Prostate gland (tissue), 2 donors: ENCODE results near the gene FPR3. TPM values are rescaled to one million over a fixed set of nuclear protein-coding genes. Genes with fewer than 3 reads are reported as not detected.
A peak's percentile ranks its signal among the peaks of the same experiment; 100 is the strongest.

Experiments
- DNase-seq: peaks from one replicate; pipeline ENCODE4 v3.0.0-alpha.2; 2019; ENCODE audit warnings: low spot score
- H3K27ac ChIP-seq, 2 donors: fragments of 200-600 bp; sonication (generic); 2 replicates each; pipeline ENCODE4 v1.5.1; 2017 to 2019
- H3K27me3 ChIP-seq: fragments of 200-600 bp; sonication (generic); replicated peaks from 2 replicates; pipeline ENCODE4 v1.5.1; 2019; ENCODE audit not compliant: insufficient read depth
- H3K36me3 ChIP-seq, 2 donors: fragments of 200-600 bp; sonication (generic); 1 replicate in 1 of 2; 2 replicates in 1 of 2; pipeline versions ENCODE4 v1.5.1 to v1.8.1; 2017 to 2019
- H3K4me1 ChIP-seq: fragments of 200-600 bp; sonication (generic); replicated peaks from 2 replicates; pipeline ENCODE4 v1.5.1; 2019
- H3K4me3 ChIP-seq, 2 donors: fragments of 200-600 bp; sonication (generic); 2 replicates each; pipeline ENCODE4 v1.5.1; 2017 to 2019
- H3K9me3 ChIP-seq: fragments of 200-600 bp; sonication (generic); 2 replicates; pipeline ENCODE4 v1.5.1; 2017
- CTCF ChIP-seq, 4 experiments: fragments of 200-600 bp in 2 of 4; fragments of 450-650 bp in 2 of 4; sonication (generic) in 2 of 4; IDR thresholded peaks; 1 replicate in 3 of 4; 2 replicates in 1 of 4; pipeline ENCODE4 v1.5.1; 2016 to 2019; ENCODE audit warnings: antibody characterized with exemption in 4 of 4, mild to moderate bottlenecking in 2 of 4, moderate library complexity in 2 of 4
- POLR2A ChIP-seq: fragments of 450-650 bp; IDR thresholded peaks from one replicate; pipeline ENCODE4 v1.6.1; 2016; ENCODE audit warnings: antibody characterized with exemption, mild to moderate bottlenecking
- POLR2AphosphoS5 ChIP-seq: sonication (generic); formaldehyde crosslinking; IDR thresholded peaks from one replicate; pipeline ENCODE4 v1.6.1; 2017; ENCODE audit warnings: antibody characterized with exemption
- WGBS: methylation state at CpG from one replicate; pipeline ENCODE4 v1.1.5; 2018; 5-methylcytosine and 5-hydroxymethylcytosine counted together
- intact Hi-C: fragments of 100-400 bp; cut with DNase I; formaldehyde crosslinking; loops from one replicate; pipeline ENCODE4 v1.14.2; 2022
- total RNA-seq, 2 donors: library from RNA; depleted of rRNA; stranded (reverse); fragments of >200 nt; gene quantifications; one replicate each; pipeline ENCODE4 v1.1.0, GENCODE V29; 2016

Gene FPR3
- total RNA-seq, 2 donors from 2014 or later: 1.0 to 4.8 TPM

- intact Hi-C loops: loop anchor here (10.0 kb wide), 2 partner anchors 113 to 303 kb away; partner anchors contain the start of gene CEACAM18
- no peaks in the 10 kb centered on the region for H3K9me3 ChIP-seq
- H3K36me3 ChIP-seq: no peaks in the 10 kb centered on the region
- H3K27me3 ChIP-seq: no peaks in the 10 kb centered on the region
- no peaks in the 10 kb centered on the region for H3K4me1 ChIP-seq
- H3K4me3 ChIP-seq: no peak overlapping the region
- WGBS: 27% methylated on average over 23 of the region's 23 CpGs
- peak; percentile 62 for DNase-seq
- H3K27ac ChIP-seq: no peak overlapping the region
- TF ChIP-seq POLR2AphosphoS5 (peak; percentile 42), CTCF (IDR thresholded peaks at IDR 0.05) (peak; percentile 33 to 75 (median 63)), POLR2A (no peak)
Measured at GRCh38 chr19:51777570-51778462, 17.1 kb upstream of the FPR3 start.

GRCh38 chr19:51779181-51779580 is 15.8 kb upstream of the FPR3 start:
- Histone ChIP-seq H3K27me3 (no peaks in the 10 kb centered on the region), H3K27ac (no peak overlapping the region), H3K36me3 (no peaks in the 10 kb centered on the region), H3K9me3 (no peaks in the 10 kb centered on the region), H3K4me3 (no peak overlapping the region), H3K4me1 (no peaks in the 10 kb centered on the region)
- intact Hi-C loops: loop anchor here (10.0 kb wide), 2 partner anchors 114 to 304 kb away; partner anchors contain the start of gene CEACAM18
- 59% methylated on average over 1 of the region's 1 CpG for WGBS
- no peak for TF ChIP-seq POLR2AphosphoS5
- TF ChIP-seq CTCF (IDR thresholded peaks at IDR 0.05): no peak
- no peak for TF ChIP-seq POLR2A
- no peak for DNase-seq

- intact Hi-C loops: loop anchor here (10.0 kb wide), 2 partner anchors 115 to 305 kb away; partner anchors contain the start of gene CEACAM18
- WGBS: 39% methylated on average over 2 of the region's 2 CpGs
- H3K36me3 ChIP-seq: no peaks in the 10 kb centered on the region
- H3K27ac ChIP-seq: no peak overlapping the region
- no peaks in the 10 kb centered on the region for H3K27me3 ChIP-seq
- no peak overlapping the region for H3K4me3 ChIP-seq
- H3K9me3 ChIP-seq: no peaks in the 10 kb centered on the region
- no peaks in the 10 kb centered on the region for H3K4me1 ChIP-seq
- no peak for TF ChIP-seq CTCF (IDR thresholded peaks at IDR 0.05)
- DNase-seq: no peak
Measured at GRCh38 chr19:51779703-51780102, 15.3 kb upstream of the FPR3 start.

- Histone ChIP-seq H3K4me1 (no peaks in the 10 kb centered on the region), H3K27me3 (no peaks in the 10 kb centered on the region), H3K27ac (no peak overlapping the region), H3K4me3 (no peak overlapping the region), H3K36me3 (no peaks in the 10 kb centered on the region), H3K9me3 (no peaks in the 10 kb centered on the region)
- no peak for DNase-seq
- 48% methylated on average over 2 of the region's 2 CpGs for WGBS
- TF ChIP-seq CTCF (IDR thresholded peaks at IDR 0.05) (no peak), POLR2A (no peak), POLR2AphosphoS5 (no peak)
- intact Hi-C loops: no loop called here
Measured at GRCh38 chr19:51780270-51780669, 14.7 kb upstream of the FPR3 start.

GRCh38 chr19:51781999-51782398 is 13.0 kb upstream of the FPR3 start:
- intact Hi-C loops: no loop called here
- H3K4me3 ChIP-seq: no peak overlapping the region
- no peak for TF ChIP-seq POLR2AphosphoS5
- TF ChIP-seq CTCF (IDR thresholded peaks at IDR 0.05): no peak
- TF ChIP-seq POLR2A: no peak
- no peak for DNase-seq
- no peaks in the 10 kb centered on the region for H3K9me3 ChIP-seq
- H3K36me3 ChIP-seq: no peaks in the 10 kb centered on the region
- 58% methylated on average over 3 of the region's 3 CpGs for WGBS
- H3K27me3 ChIP-seq: no peaks in the 10 kb centered on the region
- no peaks in the 10 kb centered on the region for H3K4me1 ChIP-seq
- H3K27ac ChIP-seq: no peak overlapping the region
